Fibroblast of villous mesenchyme (primary cell): ENCODE measurements around the gene ANTKMT. TPM values are rescaled to one million over a fixed set of nuclear protein-coding genes. Genes with fewer than 3 reads are reported as not detected.
"Not testable (repeated sequence)": the region's sequence is repeated elsewhere in the genome, so short reads cannot be mapped to it uniquely, and the experiment has no call there.

Source experiments
- DNase-seq: peaks from one replicate; pipeline ENCODE4 v3.0.0-alpha.2; 2010; ENCODE audit warnings: low read depth
- H3K4me3 ChIP-seq: 2 replicates; pipeline ENCODE4 v1.5.1; 2011; ENCODE audit warnings: low read depth, mild to moderate bottlenecking, low read length
- CTCF ChIP-seq: IDR thresholded peaks from 2 replicates; pipeline ENCODE4 v1.5.1; 2012; ENCODE audit warnings: low read depth, mild to moderate bottlenecking, low read length; ENCODE audit not compliant: insufficient read depth
- total RNA-seq: library from RNA; depleted of rRNA; stranded (reverse); fragments of >200 nt; gene quantifications from 2 replicates; pipeline ENCODE4 v1.2.3, GENCODE V29; 2012

ANTKMT gene
- total RNA-seq, 1 donor: 19.4 TPM

GRCh38 chr16:751152-752006, 30.4 kb downstream of the ANTKMT start:
- H3K4me3 ChIP-seq: no peak overlapping the region
- no peak for TF ChIP-seq CTCF
- no peak for DNase-seq

DNA sequence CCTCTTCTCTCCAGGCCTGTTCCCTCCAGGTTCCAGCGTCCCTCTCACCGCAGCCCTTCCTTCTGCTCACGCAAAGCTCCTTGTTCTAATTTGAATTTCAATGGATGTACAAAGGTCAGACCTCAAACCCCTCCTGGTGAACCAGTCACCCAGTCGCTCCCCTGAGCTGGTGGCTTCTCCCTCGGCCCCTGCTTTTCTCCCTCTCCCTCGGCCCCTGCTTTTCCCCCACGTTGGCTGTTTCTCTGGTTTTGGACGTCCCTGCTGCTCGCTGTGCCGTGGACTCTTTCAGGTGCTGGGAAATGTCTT, 31.0 kb downstream of the ANTKMT start:
- H3K4me3 ChIP-seq: no peak overlapping the region
- DNase-seq: no peak
- no peak for TF ChIP-seq CTCF

GRCh38 chr16:754121-754607, 33.2 kb downstream of the ANTKMT start:
- DNase-seq, H3K4me3 ChIP-seq: not testable (repeated sequence)

- no peak for DNase-seq
- TF ChIP-seq CTCF: no peak
Observed at GRCh38 chr16:754656-755055, 33.7 kb downstream of the ANTKMT start.

DNA sequence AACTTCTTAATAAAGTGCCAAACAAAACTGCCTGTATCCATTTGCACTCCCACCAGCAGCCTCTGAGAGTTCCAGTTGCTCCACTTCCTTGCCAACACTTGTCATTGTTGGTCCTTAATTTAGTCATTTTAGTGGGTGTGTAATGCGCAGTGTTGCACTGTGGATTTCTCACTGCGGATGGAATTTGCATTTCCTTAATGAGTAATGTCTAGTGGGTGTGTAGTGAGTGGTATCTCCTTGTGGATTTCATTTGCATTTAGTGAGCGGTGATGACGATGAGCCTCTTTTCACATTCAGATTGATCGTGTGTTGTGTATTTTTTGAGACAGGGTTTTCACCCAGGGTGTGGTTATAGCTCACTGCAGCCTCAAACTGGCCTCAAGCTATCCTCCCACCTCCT, 35.5 kb downstream of the ANTKMT start:
- H3K4me3 ChIP-seq: no peak overlapping the region
- DNase-seq: no peak
- TF ChIP-seq CTCF: no peak

More at GRCh38 chr16:754656-755055, 33.7 kb downstream of the ANTKMT start:
- H3K4me3 ChIP-seq: no peak overlapping the region

DNA sequence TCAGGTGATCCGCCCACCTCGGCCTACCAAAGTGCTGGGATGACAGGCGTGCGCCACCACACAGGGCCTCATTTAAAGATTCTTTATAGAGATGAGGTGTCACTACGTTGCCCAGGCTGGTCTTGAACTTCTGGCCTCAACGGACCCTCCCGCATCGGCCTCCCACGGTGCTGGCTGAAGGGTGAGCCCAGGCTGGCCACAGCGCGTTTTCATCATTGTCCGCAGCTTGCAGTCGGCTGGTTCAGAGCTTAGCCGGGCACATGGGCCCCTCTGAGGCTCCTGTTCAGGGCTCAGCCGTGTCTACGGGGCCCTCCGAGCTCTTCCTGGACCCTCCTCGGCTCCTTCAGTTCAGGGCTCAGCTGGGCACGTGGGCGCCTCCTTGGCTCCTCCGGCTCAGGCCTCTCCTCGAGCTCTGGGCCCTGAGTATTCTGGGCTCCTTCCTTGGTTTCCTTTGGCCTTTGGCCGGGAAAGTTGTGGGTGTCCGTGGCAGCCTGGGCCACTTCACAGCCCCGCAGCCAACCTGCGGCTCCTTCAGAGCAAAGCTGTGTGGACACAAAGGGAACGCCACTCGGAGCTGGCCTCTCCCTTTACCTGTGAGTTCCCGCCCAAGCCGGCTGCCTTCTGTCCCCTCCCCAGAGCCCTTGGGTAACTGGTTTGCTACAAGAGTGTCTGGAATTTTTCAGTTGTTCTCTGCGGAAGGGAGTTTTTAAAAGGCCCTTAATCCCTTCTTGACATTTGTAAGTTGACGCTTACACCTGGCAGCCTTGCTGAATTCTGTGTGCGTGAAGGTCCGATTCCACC, 38.4 kb downstream of the ANTKMT start:
- DNase-seq: no peak
- no peak overlapping the region for H3K4me3 ChIP-seq
- TF ChIP-seq CTCF: no peak

GRCh38 chr16:760065-760464, 39.1 kb downstream of the ANTKMT start:
- no peak overlapping the region for H3K4me3 ChIP-seq
- no peak for TF ChIP-seq CTCF
- no peak for DNase-seq
